ENCODE results near the gene NOTCH1. TPM values are rescaled to one million over a fixed set of nuclear protein-coding genes. Genes with fewer than 3 reads are reported as not detected.

The NOTCH1 gene
- total RNA-seq, 4 donors from 2014 or later = 48.6 to 90.6 (median 58.8) TPM

DNA sequence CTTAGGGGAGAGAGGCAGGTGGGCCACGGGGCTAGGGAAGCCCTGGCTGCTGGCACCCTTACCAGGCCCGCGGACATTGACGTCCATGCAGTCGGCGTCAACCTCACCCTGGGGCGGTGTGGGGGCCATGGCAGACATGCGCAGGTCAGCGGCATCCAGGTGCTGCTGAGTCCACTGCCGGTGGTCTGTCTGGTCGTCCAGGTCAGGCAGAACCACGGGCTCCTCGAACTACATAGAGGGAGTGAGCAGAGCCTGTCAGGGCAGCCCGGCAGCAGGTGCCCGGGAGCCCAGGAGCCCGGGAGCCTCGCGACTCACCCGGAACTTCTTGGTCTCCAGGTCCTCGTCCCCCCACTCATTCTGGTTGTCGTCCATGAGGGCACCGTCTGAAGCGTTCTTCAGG, 44.2 kb downstream of the NOTCH1 start:
- TF ChIP-seq, protein P1, sequence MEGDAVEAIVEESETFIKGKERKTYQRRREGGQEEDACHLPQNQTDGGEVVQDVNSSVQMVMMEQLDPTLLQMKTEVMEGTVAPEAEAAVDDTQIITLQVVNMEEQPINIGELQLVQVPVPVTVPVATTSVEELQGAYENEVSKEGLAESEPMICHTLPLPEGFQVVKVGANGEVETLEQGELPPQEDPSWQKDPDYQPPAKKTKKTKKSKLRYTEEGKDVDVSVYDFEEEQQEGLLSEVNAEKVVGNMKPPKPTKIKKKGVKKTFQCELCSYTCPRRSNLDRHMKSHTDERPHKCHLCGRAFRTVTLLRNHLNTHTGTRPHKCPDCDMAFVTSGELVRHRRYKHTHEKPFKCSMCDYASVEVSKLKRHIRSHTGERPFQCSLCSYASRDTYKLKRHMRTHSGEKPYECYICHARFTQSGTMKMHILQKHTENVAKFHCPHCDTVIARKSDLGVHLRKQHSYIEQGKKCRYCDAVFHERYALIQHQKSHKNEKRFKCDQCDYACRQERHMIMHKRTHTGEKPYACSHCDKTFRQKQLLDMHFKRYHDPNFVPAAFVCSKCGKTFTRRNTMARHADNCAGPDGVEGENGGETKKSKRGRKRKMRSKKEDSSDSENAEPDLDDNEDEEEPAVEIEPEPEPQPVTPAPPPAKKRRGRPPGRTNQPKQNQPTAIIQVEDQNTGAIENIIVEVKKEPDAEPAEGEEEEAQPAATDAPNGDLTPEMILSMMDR (IDR thresholded peaks at IDR 0.05) = no peak
- no peak for TF ChIP-seq EP300 (IDR thresholded peaks at IDR 0.05)
- no peak for TF ChIP-seq POLR2A (IDR thresholded peaks at IDR 0.05; ENCODE audit: low read depth)
- TF ChIP-seq POLR2AphosphoS5 (IDR thresholded peaks at IDR 0.05) = no peak
- intact Hi-C loops (cut with DNase I) = no loop called here
- WGBS = 93% methylated on average over 10 of the region's 23 CpGs
- Histone ChIP-seq H3K4me1 (peaks cover 0 to under 1% (median 0%) of the 10 kb centered on the region in 4 donors), H3K9me3 (no peaks in the 10 kb centered on the region), H3K4me3 (no peak overlapping the region), H3K27me3 (no peaks in the 10 kb centered on the region), H3K36me3 (peaks cover 99 to 100% (median 100%) of the 10 kb centered on the region in 4 donors), H3K27ac (replicated peaks in 1 of 4) (no peak overlapping the region)
- DNase-seq (ENCODE audit: extremely low spot score) = no peak

DNA sequence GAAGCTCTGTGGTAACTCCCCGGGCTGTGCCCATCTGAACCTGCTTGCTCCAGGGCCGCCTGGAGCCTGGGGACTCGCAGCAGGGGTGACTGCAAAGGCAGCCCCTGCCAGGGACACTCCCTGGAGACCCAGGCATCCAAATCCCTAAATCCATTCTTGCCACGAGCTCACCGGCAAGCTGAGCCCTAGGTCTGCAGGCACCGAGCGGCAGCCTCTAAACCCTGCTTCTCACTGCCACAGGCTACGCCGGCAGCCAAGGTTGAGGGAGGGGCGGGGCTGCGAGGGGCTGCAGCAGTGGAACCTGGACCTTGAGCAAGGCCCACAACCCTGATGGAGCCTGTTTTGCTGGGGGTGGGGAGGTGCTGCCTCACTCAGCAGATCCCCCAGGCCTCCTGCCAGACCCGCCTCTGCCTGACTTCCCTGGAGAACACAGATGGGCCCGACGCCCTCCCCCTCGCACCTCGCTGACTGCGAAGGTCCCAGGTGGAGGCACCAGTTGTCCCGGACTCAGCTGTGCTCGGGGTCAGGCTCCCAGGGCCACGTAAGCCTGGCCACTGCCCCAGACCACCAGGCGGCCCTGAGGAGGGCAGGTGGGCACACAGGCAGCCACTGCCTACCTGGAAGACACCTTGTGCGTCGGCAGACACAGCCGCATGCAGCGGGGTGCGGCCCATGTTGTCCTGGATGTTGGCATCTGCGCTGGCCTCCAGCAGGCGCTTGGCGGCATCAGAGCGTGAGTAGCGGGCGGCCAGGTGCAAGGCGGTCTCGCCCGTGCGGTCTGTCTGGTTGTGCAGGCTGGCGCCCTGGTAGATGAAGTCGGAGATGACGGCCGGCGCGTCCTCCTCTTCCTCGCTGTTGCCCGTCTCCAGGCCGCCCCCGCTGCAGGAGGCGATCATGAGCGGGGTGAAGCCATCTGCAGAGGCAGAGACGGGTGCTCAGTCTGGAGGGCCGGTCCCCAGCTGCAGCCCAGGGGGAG, 45.6 kb downstream of the NOTCH1 start:
- no peak for DNase-seq (ENCODE audit: extremely low spot score)
- peaks cover 96 to 100% (median 99%) of the 10 kb centered on the region in 4 donors for H3K36me3 ChIP-seq
- no peak for TF ChIP-seq POLR2A (IDR thresholded peaks at IDR 0.05; ENCODE audit: low read depth)
- intact Hi-C loops (cut with DNase I) = no loop called here
- H3K27me3 ChIP-seq = no peaks in the 10 kb centered on the region
- H3K27ac ChIP-seq (replicated peaks in 1 of 4) = no peak overlapping the region
- H3K4me1 ChIP-seq = peaks cover 0 to 8% (median 0%) of the 10 kb centered on the region in 4 donors
- no peak overlapping the region for H3K4me3 ChIP-seq
- H3K9me3 ChIP-seq = no peaks in the 10 kb centered on the region
- 84% methylated on average over 7 of the region's 50 CpGs for WGBS

DNA sequence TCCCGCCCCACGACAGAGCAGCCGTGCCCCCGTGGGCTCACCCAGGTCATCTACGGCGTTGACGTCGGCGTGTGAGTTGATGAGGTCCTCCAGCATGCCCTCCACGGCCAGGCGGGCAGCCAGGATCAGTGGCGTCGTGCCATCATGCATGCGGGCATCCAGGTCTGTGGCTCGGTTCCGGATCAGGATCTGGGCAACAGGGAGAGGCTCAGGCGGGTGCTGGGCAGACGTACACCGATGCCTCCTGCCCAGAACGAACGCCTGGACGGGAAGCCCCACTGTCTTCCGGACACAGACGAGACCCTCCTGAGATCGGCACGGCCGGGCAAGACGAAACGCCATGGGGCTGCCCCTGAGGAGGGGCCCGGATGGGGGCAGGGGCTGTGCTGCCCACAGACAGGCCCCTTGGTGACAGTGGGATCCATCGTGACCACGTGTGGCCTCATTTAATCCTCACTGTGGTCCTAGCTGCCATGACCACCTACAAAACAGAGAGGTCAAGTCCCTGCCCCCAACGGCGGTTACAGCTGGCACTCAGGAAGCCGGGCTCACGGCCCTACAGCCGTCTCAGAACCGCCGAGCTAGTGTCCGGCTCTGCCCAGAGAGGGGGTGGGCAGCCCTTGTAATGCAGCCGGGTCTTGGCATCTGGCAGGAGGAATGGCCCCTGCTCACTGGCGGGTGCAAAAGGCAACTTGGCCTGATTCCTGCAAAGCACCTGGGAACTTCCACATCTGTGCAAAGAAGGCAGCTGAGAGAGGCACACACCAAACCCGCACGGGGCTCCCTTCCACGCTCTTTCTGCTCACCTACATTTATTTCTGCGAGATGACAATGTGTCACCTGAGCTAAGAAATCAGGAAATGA, 46.5 kb downstream of the NOTCH1 start:
- no peak for DNase-seq (ENCODE audit: extremely low spot score)
- Histone ChIP-seq H3K4me1 (peaks cover 5 to 16% (median 8%) of the 10 kb centered on the region in 4 donors), H3K36me3 (peaks cover 86 to 99% (median 97%) of the 10 kb centered on the region in 4 donors), H3K27me3 (no peaks in the 10 kb centered on the region), H3K9me3 (no peaks in the 10 kb centered on the region), H3K27ac (replicated peaks in 1 of 4) (no peak overlapping the region), H3K4me3 (no peak overlapping the region)
- 92% methylated on average over 24 of the region's 46 CpGs for WGBS
- TF ChIP-seq, protein P1 (IDR thresholded peaks at IDR 0.05) = no peak
- TF ChIP-seq POLR2AphosphoS5 (IDR thresholded peaks at IDR 0.05) = no peak
- TF ChIP-seq POLR2A (IDR thresholded peaks at IDR 0.05; ENCODE audit: low read depth) = no peak
- no peak for TF ChIP-seq EP300 (IDR thresholded peaks at IDR 0.05)
- intact Hi-C loops (cut with DNase I) = no loop called here

- Histone ChIP-seq H3K27me3 (no peaks in the 10 kb centered on the region), H3K27ac (replicated peaks in 1 of 4) (no peak overlapping the region), H3K9me3 (no peaks in the 10 kb centered on the region), H3K4me1 (peaks cover 14 to 28% (median 17%) of the 10 kb centered on the region in 4 donors), H3K4me3 (no peak overlapping the region), H3K36me3 (peaks cover 74 to 87% (median 85%) of the 10 kb centered on the region in 4 donors)
- no peak for DNase-seq (ENCODE audit: extremely low spot score)
- 77% methylated on average over 7 of the region's 28 CpGs for WGBS
- intact Hi-C loops (cut with DNase I) = no loop called here
- TF ChIP-seq, protein P1 (IDR thresholded peaks at IDR 0.05) = no peak
- no peak for TF ChIP-seq EP300 (IDR thresholded peaks at IDR 0.05)
- TF ChIP-seq POLR2A (IDR thresholded peaks at IDR 0.05; ENCODE audit: low read depth) = no peak
- no peak for TF ChIP-seq POLR2AphosphoS5 (IDR thresholded peaks at IDR 0.05)
Observed at GRCh38 chr9:136497916-136498695, 47.7 kb downstream of the NOTCH1 start.
